Common myeloid progenitor, CD34-positive (primary cell): Measurements from ENCODE around the gene PROX1.

Experiments
- CTCF ChIA-PET: fragments of 350-600 bp; sonication (Branson Sonifier 250); formaldehyde crosslinking; loops from one replicate; lab custom pipeline; 2021; ENCODE audit warnings: antibody characterized with exemption; lab: Charles Lee
- POLR2A ChIA-PET: fragments of 350-600 bp; sonication (Branson Sonifier 250); formaldehyde crosslinking; loops from one replicate; lab custom pipeline; 2021; ENCODE audit warnings: antibody characterized with exemption; lab: Charles Lee
- DNase-seq, 3 donors: peaks; one replicate each; pipeline versions ENCODE4 v3.0.0 to v3.0.0-alpha.2; 2013
- H3K27ac ChIP-seq, 2 experiments: 1 replicate in 1 of 2; 2 replicates in 1 of 2; pipeline ENCODE4 v1.7.0; 2013; ENCODE audit warnings: inconsistent platforms in 2 of 2, low read length in 2 of 2, mild to moderate bottlenecking in 2 of 2, low read depth in 1 of 2, moderate library complexity in 1 of 2; ENCODE audit not compliant: severe bottlenecking in 2 of 2, insufficient read depth in 1 of 2, poor library complexity in 1 of 2
- H3K27me3 ChIP-seq, 5 experiments: replicated peaks in 2 of 5; 1 replicate in 3 of 5; 2 replicates in 2 of 5; pipeline versions ENCODE4 v1.6.1 to v1.7.0; 2013; ENCODE audit warnings: low read length in 4 of 5, mild to moderate bottlenecking in 2 of 5, moderate library complexity in 2 of 5, inconsistent platforms in 1 of 5; ENCODE audit not compliant: insufficient read depth in 5 of 5, control insufficient read depth in 4 of 5
- H3K36me3 ChIP-seq, 4 experiments: 1 replicate in 2 of 4; 2 replicates in 2 of 4; pipeline versions ENCODE4 v1.6.1 to v1.7.0; 2013; ENCODE audit warnings: low read length in 3 of 4, control low read depth in 1 of 4, mild to moderate bottlenecking in 1 of 4; ENCODE audit not compliant: control insufficient read depth in 4 of 4, insufficient read depth in 4 of 4
- H3K4me1 ChIP-seq, 4 experiments: 1 replicate in 3 of 4; 2 replicates in 1 of 4; pipeline versions ENCODE4 v1.6.1 to v1.7.1; 2013; ENCODE audit warnings: low read length in 3 of 4, mild to moderate bottlenecking in 3 of 4, control low read depth in 1 of 4, inconsistent platforms in 1 of 4, moderate library complexity in 1 of 4; ENCODE audit not compliant: control insufficient read depth in 4 of 4, insufficient read depth in 4 of 4; ENCODE audit errors: control extremely low read depth in 1 of 4
- H3K4me3 ChIP-seq, 7 experiments: 1 replicate in 4 of 7; 2 replicates in 3 of 7; pipeline versions ENCODE4 v1.5.1 to v1.7.0; 2013; ENCODE audit warnings: mild to moderate bottlenecking in 7 of 7, low read length in 6 of 7, moderate library complexity in 6 of 7, inconsistent platforms in 2 of 7, low read depth in 2 of 7, control low read depth in 1 of 7; ENCODE audit not compliant: insufficient read depth in 4 of 7, control insufficient read depth in 1 of 7; ENCODE audit errors: extremely low read depth in 1 of 7
- H3K9me3 ChIP-seq, 5 experiments: 1 replicate in 4 of 5; 2 replicates in 1 of 5; pipeline versions ENCODE4 v1.6.1 to v1.7.1; 2013; ENCODE audit warnings: low read length in 4 of 5, mild to moderate bottlenecking in 2 of 5, inconsistent platforms in 1 of 5, low read depth in 1 of 5, moderate library complexity in 1 of 5; ENCODE audit not compliant: control insufficient read depth in 4 of 5, insufficient read depth in 2 of 5; ENCODE audit errors: control extremely low read depth in 1 of 5
- WGBS: methylation state at CpG from one replicate; pipeline ENCODE4 v1.1.5; 2013; ENCODE audit not compliant: insufficient coverage; 5-methylcytosine and 5-hydroxymethylcytosine counted together

The PROX1 gene

DNA sequence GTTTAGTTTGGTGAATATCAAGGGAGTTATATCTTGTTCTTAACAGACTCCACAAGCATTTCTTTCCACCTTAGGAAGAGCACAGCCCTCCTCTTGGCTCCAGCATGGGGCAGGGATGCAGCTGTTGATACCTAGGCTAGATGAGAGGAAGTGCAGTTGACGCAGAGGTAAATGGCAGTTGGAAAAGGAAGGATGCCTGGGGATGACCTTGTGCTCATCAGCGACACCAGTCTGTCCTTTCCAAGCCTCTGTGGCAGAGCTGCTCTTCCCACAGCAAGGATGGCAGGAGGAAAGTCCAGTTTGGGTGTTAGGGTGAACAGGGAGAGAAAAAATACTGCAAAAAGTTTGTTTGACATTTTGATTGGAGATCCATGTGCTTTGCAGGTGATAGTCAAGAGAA, 6.2 kb downstream of the PROX1 start:
- Histone ChIP-seq H3K36me3 (no peaks in the 10 kb centered on the region), H3K4me3 (no peak overlapping the region), H3K9me3 (peaks cover 0 to 7% (median 0%) of the 10 kb centered on the region in 5 experiments), H3K27me3 (peaks cover 15 to 50% (median 27%) of the 10 kb centered on the region in 5 experiments), H3K4me1 (peaks cover 0 to 5% (median 2%) of the 10 kb centered on the region in 4 experiments), H3K27ac (no peak overlapping the region)
- ChIA-PET CTCF (no interaction called here), POLR2A (no interaction called here)
- 53% methylated on average over 2 of the region's 2 CpGs for WGBS
- no peak for DNase-seq

DNA sequence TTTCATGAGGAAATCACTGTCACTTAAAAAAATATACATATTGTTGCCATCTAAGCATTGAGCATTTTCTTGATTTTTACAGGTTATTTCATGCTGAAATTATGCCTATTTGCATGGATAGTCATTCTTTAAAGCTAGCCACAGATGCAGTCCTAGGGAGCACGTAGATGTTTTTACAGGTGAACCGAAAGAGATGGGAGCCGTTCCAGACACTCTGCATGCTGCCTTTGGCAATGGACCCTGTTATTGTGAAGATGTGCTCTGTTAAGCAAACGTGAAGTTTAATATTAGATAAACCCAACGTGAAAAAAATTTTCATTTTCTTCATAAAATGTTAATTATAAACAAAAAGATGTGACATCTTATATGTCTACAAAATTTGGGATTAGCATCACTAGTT, 7.1 kb downstream of the PROX1 start:
- ChIA-PET CTCF (no interaction called here), POLR2A (no interaction called here)
- Histone ChIP-seq H3K9me3 (peaks cover 0 to under 1% (median 0%) of the 10 kb centered on the region in 5 experiments), H3K27ac (no peak overlapping the region), H3K4me1 (no peaks in the 10 kb centered on the region), H3K27me3 (peaks cover 8 to 45% (median 17%) of the 10 kb centered on the region in 5 experiments), H3K36me3 (no peaks in the 10 kb centered on the region), H3K4me3 (no peak overlapping the region)
- no peak for DNase-seq
- 100% methylated on average over 2 of the region's 5 CpGs for WGBS

- no peaks in the 10 kb centered on the region for H3K9me3 ChIP-seq
- no CpG with 5 or more reads among the region's 2 CpGs for WGBS
- CTCF ChIA-PET = no interaction called here
- POLR2A ChIA-PET = no interaction called here
- no peak overlapping the region for H3K27ac ChIP-seq
- H3K36me3 ChIP-seq = no peaks in the 10 kb centered on the region
- no peak for DNase-seq
- H3K4me3 ChIP-seq = no peak overlapping the region
- H3K27me3 ChIP-seq = peaks cover 6 to 38% (median 16%) of the 10 kb centered on the region in 5 experiments
- H3K4me1 ChIP-seq = no peaks in the 10 kb centered on the region
Observed at GRCh38 chr1:213995603-213996002, 7.8 kb downstream of the PROX1 start.

- H3K36me3 ChIP-seq = no peaks in the 10 kb centered on the region
- H3K27me3 ChIP-seq = peaks cover 6 to 34% (median 13%) of the 10 kb centered on the region in 5 experiments
- H3K9me3 ChIP-seq = no peaks in the 10 kb centered on the region
- H3K4me1 ChIP-seq = no peaks in the 10 kb centered on the region
- CTCF ChIA-PET = no interaction called here
- H3K27ac ChIP-seq = no peak overlapping the region
- POLR2A ChIA-PET = no interaction called here
- H3K4me3 ChIP-seq = no peak overlapping the region
- WGBS = 89% methylated on average over 14 of the region's 15 CpGs
- no peak for DNase-seq
Observed at GRCh38 chr1:213996320-213997037, 8.7 kb downstream of the PROX1 start.

DNA sequence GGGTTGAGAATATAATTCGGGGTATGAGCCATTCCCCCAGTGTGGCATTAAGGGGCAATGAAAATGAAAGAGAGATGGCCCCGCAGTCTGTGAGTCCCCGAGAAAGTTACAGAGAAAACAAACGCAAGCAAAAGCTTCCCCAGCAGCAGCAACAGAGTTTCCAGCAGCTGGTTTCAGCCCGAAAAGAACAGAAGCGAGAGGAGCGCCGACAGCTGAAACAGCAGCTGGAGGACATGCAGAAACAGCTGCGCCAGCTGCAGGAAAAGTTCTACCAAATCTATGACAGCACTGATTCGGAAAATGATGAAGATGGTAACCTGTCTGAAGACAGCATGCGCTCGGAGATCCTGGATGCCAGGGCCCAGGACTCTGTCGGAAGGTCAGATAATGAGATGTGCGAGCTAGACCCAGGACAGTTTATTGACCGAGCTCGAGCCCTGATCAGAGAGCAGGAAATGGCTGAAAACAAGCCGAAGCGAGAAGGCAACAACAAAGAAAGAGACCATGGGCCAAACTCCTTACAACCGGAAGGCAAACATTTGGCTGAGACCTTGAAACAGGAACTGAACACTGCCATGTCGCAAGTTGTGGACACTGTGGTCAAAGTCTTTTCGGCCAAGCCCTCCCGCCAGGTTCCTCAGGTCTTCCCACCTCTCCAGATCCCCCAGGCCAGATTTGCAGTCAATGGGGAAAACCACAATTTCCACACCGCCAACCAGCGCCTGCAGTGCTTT, 9.4 kb downstream of the PROX1 start:
- DNase-seq = no peak
- H3K27ac ChIP-seq = no peak overlapping the region
- peaks cover 5 to 32% (median 15%) of the 10 kb centered on the region in 5 experiments for H3K27me3 ChIP-seq
- WGBS = 93% methylated on average over 24 of the region's 24 CpGs
- no peaks in the 10 kb centered on the region for H3K36me3 ChIP-seq
- ChIA-PET POLR2A (no interaction called here), CTCF (no interaction called here)
- no peak overlapping the region for H3K4me3 ChIP-seq
- H3K9me3 ChIP-seq = no peaks in the 10 kb centered on the region
- H3K4me1 ChIP-seq = no peaks in the 10 kb centered on the region

DNA sequence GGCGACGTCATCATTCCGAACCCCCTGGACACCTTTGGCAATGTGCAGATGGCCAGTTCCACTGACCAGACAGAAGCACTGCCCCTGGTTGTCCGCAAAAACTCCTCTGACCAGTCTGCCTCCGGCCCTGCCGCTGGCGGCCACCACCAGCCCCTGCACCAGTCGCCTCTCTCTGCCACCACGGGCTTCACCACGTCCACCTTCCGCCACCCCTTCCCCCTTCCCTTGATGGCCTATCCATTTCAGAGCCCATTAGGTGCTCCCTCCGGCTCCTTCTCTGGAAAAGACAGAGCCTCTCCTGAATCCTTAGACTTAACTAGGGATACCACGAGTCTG, 10.0 kb downstream of the PROX1 start:
- Histone ChIP-seq H3K4me3 (no peak overlapping the region), H3K27ac (no peak overlapping the region), H3K9me3 (no peaks in the 10 kb centered on the region), H3K27me3 (peaks cover 3 to 30% (median 13%) of the 10 kb centered on the region in 5 experiments), H3K4me1 (no peaks in the 10 kb centered on the region), H3K36me3 (no peaks in the 10 kb centered on the region)
- ChIA-PET POLR2A (no interaction called here), CTCF (no interaction called here)
- 95% methylated on average over 13 of the region's 13 CpGs for WGBS
- no peak for DNase-seq

DNA sequence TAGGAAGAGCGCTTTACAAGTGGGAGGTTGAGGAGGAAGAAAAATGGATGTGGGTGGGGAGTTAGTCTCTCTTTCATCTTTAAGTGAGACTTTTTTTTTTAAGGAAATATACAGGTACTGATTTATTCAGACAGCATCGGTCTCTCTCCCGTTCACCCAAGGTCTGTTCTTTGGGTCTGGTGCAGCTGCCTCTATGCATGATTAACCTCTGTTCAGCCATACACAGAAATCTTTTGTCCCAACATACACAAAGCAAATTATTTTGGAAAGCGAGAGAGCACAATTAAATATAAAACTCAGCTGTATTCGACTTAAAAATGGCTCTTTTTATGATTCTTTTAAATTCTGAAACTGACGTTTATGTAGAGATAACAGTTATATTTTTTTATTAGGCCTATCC, 11.0 kb downstream of the PROX1 start:
- H3K27me3 ChIP-seq = peaks cover 3 to 31% (median 15%) of the 10 kb centered on the region in 5 experiments
- H3K27ac ChIP-seq = no peak overlapping the region
- DNase-seq = no peak
- no peaks in the 10 kb centered on the region for H3K36me3 ChIP-seq
- POLR2A ChIA-PET = interaction anchor here (0.6 kb wide), 1 partner anchor 1517 kb away, joined by 3 read pairs; no protein-coding TSS in a partner anchor
- no peaks in the 10 kb centered on the region for H3K9me3 ChIP-seq
- no peak overlapping the region for H3K4me3 ChIP-seq
- CTCF ChIA-PET = no interaction called here
- 92% methylated on average over 2 of the region's 6 CpGs for WGBS
- no peaks in the 10 kb centered on the region for H3K4me1 ChIP-seq
